Measurements from ENCODE around the gene ATG7. TPM values are rescaled to one million over a fixed set of nuclear protein-coding genes. Genes with fewer than 3 reads are reported as not detected.

Gene ATG7
- total RNA-seq, 1 donor from 2014 or later = 23.0 TPM

DNA sequence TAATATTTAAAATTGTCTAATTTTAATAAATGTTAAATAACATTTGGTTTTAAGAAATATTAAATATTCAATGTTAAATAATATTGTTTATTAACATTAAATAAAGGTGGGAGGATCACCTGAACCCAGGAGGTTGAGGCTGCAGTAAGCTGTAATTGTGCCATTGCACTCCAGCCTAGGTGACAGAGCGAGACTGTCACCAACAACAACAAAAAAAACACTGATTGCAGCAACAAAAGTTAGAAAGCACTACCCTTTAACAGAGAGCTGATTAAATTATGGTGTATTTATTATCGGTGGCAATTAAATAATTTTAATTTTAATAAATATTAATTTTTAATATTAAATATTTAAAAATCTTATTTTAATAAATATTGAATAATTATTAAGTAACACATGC lies 152.1 kb downstream of the ATG7 start:
- Mint-ChIP-seq H3K4me3 (ENCODE audit: unreplicated experiment) (no peak overlapping the region), H3K36me3 (ENCODE audit: unreplicated experiment) (no peaks in the 10 kb centered on the region), H3K27me3 (ENCODE audit: unreplicated experiment) (no peaks in the 10 kb centered on the region), H3K9me3 (ENCODE audit: unreplicated experiment) (no peaks in the 10 kb centered on the region), H3K27ac (ENCODE audit: unreplicated experiment) (no peak overlapping the region), H3K4me1 (ENCODE audit: low read depth, unreplicated experiment) (no peaks in the 10 kb centered on the region)
- TF ChIP-seq CTCF (IDR thresholded peaks at IDR 0.05; ENCODE audit: partially characterized antibody, unreplicated experiment) = no peak
- no peak for DNase-seq

- TF ChIP-seq CTCF (IDR thresholded peaks at IDR 0.05; ENCODE audit: partially characterized antibody, unreplicated experiment) = no peak
- no peaks in the 10 kb centered on the region for H3K4me1 Mint-ChIP-seq (ENCODE audit: low read depth, unreplicated experiment)
- no peaks in the 10 kb centered on the region for H3K9me3 Mint-ChIP-seq (ENCODE audit: unreplicated experiment)
- no peak overlapping the region for H3K4me3 Mint-ChIP-seq (ENCODE audit: unreplicated experiment)
- no peaks in the 10 kb centered on the region for H3K27me3 Mint-ChIP-seq (ENCODE audit: unreplicated experiment)
- no peak overlapping the region for H3K27ac Mint-ChIP-seq (ENCODE audit: unreplicated experiment)
- H3K36me3 Mint-ChIP-seq (ENCODE audit: unreplicated experiment) = no peaks in the 10 kb centered on the region
- no peak for DNase-seq
These were observed 158.0 kb downstream of the ATG7 start for GRCh38 chr3:11430207-11430606.

DNA sequence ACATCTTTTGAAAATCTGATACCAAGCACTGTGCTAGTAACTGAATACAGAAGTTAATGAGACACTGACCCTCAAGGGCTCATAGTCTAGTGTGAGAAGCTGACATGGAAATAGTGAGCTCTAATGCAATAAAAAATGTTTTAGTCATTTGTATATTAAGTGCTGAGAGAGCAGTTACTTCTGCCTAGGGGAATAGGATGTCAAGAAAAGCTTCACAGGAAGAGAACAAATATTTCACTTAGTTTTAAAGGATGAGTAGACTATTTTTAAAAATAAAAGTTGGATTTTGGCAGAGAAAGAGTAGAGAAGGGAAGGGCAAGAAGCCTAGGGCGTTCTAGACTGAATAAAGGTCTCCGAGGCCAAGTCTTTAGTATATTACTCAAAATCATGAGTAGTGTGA lies 158.4 kb downstream of the ATG7 start:
- H3K4me3 Mint-ChIP-seq (ENCODE audit: unreplicated experiment) = no peak overlapping the region
- no peak for DNase-seq
- no peaks in the 10 kb centered on the region for H3K4me1 Mint-ChIP-seq (ENCODE audit: low read depth, unreplicated experiment)
- H3K27me3 Mint-ChIP-seq (ENCODE audit: unreplicated experiment) = no peaks in the 10 kb centered on the region
- no peaks in the 10 kb centered on the region for H3K9me3 Mint-ChIP-seq (ENCODE audit: unreplicated experiment)
- no peak overlapping the region for H3K27ac Mint-ChIP-seq (ENCODE audit: unreplicated experiment)
- TF ChIP-seq CTCF (IDR thresholded peaks at IDR 0.05; ENCODE audit: partially characterized antibody, unreplicated experiment) = no peak
- H3K36me3 Mint-ChIP-seq (ENCODE audit: unreplicated experiment) = no peaks in the 10 kb centered on the region

GRCh38 chr3:11431319-11431718 lies 159.1 kb downstream of the ATG7 start:
- DNase-seq = no peak
- Mint-ChIP-seq H3K9me3 (ENCODE audit: unreplicated experiment) (no peaks in the 10 kb centered on the region), H3K36me3 (ENCODE audit: unreplicated experiment) (no peaks in the 10 kb centered on the region), H3K4me3 (ENCODE audit: unreplicated experiment) (no peak overlapping the region), H3K4me1 (ENCODE audit: low read depth, unreplicated experiment) (no peaks in the 10 kb centered on the region), H3K27ac (ENCODE audit: unreplicated experiment) (no peak overlapping the region), H3K27me3 (ENCODE audit: unreplicated experiment) (no peaks in the 10 kb centered on the region)
- no peak for TF ChIP-seq CTCF (IDR thresholded peaks at IDR 0.05; ENCODE audit: partially characterized antibody, unreplicated experiment)

DNA sequence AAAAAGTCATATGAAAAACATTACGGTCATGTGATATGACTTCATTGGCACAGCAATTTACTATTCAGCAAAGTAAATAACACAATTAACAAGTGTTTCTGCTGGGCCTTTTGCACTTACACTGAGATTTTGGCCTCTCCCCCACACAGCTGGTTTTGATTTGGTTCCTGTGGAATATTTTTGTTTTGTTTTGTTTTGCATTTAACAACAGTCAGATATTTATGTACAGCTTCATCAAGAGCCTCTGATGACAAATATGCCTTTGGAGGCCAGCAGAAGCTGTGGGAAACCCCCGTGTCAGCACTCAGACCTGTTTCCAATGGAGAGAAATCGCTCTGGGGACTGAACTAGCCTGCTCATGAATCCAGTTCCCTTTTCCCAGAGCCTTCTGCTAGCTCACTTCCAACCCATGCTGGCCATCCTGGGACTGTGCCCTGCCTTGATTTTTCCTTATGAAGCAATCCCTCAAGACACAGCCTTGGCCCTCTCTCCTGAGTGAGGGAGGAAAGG lies 161.9 kb downstream of the ATG7 start:
- no peak overlapping the region for H3K27ac Mint-ChIP-seq (ENCODE audit: unreplicated experiment)

More for the DNA sequence above, 161.9 kb downstream of the ATG7 start:
- Mint-ChIP-seq H3K36me3 (ENCODE audit: unreplicated experiment) (no peaks in the 10 kb centered on the region), H3K4me3 (ENCODE audit: unreplicated experiment) (no peak overlapping the region), H3K9me3 (ENCODE audit: unreplicated experiment) (no peaks in the 10 kb centered on the region), H3K27me3 (ENCODE audit: unreplicated experiment) (no peaks in the 10 kb centered on the region), H3K4me1 (ENCODE audit: low read depth, unreplicated experiment) (no peaks in the 10 kb centered on the region)
- TF ChIP-seq CTCF (IDR thresholded peaks at IDR 0.05; ENCODE audit: partially characterized antibody, unreplicated experiment) = no peak
- no peak for DNase-seq
